Fibroblast of the conjunctiva (primary cell): ENCODE results near the gene MEIS1.

Experiments used
- DNase-seq: peaks from one replicate; pipeline ENCODE4 v3.0.0-alpha.2; 2010; ENCODE audit warnings: low read depth

Gene MEIS1

DNA sequence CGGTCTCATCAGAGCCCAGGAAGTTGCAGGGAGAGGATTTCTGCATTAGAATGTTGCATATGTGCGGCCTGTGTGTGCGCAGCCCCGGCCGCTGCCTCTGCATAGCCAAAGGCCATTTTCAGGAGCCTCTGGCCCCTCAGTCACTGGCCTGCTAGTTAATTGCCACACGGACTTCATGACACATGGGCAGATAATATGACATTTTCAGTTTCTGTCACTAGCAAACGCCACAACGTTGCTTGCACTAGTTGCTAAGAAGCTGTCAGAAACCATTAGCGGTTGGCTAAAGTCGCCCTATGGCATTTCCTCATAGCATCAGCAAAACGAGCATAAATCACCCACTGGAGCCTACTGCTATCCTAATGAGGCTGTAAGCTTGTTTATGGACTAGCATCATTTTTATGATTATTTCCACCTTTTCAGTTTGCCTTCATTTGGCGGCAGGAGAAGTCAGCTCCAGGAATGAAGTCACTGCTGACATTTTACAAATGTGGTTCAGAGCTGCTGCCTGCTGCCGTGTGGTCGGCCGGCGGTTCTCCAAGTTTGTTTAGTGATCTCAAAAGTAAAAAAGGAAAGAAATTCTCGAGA is 73.7 kb downstream of the MEIS1 start:
- DNase-seq = no peak

DNA sequence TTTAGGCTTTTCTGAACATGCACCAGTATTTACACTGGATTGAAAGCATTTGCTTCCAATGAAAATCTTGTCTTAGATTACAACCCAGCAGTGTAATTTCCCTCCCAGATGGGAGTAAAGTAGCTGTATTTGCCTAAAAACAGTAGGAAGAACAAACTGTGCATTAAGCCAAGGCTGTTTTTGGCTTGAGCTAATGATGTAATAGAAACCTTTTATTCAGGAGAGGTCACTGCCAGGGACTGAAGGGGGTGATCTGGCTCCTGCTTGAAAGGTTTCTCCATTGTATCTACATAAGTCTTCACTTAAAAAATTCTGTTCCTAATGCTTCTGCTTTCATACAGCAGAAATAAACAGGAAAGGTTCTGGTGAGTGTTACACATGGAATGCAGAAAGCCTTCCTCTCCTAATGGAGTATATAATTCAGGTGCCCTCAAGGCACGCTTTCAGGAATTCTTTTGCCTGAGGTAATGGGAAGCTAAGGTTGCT is 74.4 kb downstream of the MEIS1 start:
- DNase-seq = no peak

DNA sequence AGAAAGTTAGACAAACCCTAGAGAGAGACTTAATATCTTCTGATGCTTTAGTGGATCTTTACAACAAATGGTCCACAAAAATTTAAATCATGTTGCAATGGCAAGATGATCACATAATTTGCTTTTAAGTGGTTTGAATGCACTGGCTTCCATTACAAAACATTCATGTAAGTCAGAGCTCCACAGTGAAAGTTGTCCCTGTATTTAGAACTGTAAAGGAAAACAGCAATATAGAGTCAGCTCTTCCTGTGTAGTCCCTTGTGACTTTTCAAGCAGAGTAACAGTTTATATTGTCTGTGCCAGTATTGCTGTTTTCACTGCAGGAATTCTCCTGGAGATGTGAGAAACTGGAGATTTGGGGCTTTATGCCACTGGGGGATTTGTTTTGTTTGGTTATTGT is 77.7 kb downstream of the MEIS1 start:
- no peak for DNase-seq

DNA sequence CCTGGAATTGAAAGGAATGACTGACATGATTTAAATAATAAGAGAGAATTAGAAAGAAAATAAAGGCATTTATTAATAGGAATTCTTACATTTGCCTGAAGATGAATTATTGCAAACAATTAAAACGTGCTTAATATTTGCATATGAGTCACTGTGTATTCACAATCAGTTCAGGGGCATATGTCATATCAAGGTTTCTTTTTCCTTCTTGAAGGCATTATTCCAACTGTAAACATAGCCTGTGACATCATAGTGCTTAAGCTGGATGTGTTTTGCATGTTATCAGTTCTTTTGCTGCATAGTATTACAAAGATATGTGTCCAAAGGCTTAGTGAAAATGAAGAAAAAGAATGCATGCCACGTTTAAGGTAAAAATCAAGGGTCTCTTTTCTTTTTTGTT is 80.8 kb downstream of the MEIS1 start:
- DNase-seq = no peak

DNA sequence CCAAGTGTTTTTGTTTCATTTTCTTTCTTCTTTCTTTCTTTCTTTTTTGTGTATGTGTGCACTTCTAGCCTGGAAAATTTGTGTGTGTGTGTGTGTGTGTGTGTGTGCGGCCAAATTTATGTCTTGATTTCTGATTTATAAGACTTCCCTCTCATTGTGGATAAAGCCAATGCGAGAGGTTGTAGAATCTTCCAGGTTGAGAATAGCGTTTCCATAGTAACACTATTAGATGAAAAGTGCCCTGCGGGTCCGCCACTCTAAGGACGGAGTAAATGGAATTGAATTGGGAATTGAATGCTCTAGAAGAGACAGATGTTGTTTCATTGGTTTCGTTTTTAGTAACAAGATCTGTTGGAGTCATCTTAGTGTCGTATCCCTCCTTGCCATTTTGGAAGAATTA is 81.6 kb downstream of the MEIS1 start:
- DNase-seq = no peak

DNA sequence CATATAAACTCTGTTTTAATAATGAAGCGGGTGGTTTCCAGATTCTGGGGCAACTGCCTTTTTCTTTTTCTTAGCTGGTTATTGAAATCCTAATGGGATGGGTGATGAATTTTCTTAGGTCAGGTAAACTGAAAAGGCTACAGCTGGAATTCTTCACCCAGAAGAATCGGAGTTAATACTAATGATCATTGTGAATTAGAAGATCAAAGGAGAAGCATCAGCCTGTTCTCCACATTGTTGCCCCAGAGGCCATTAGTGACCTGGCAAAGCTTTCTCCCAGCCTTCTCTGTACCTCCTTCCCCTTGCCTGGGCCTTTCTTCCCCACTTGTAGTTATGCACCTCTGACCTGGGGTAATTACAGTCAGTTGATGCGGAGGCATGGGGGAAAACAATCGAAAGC is 82.8 kb downstream of the MEIS1 start:
- DNase-seq = no peak

DNA sequence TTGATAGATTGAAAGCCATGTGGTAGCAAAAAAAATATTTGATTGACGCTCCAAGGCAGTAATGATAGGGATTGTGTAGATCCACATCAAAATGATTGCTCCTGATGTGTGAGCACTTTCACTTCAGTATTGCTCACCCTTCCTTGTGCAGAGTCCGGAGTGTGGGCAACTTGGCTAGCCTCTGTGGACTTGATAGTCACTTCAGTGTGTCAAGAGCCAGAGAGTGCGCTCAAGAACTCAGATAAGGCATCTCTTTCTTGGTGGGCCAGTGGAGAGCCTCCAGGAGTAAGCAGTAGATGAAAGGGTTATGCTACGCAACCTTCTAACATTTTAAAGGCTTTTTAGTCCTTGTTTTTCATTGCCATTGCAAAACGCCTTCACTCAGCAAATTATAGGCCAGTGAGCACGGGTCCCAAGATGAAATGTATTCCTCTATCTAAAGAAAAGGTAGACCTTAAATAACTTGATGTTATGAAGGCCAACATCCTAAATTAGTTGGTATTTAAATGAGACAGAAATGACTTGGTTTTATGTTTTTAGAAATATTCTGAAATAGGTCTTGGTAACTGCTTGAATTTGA is 84.4 kb downstream of the MEIS1 start:
- DNase-seq = no peak

DNA sequence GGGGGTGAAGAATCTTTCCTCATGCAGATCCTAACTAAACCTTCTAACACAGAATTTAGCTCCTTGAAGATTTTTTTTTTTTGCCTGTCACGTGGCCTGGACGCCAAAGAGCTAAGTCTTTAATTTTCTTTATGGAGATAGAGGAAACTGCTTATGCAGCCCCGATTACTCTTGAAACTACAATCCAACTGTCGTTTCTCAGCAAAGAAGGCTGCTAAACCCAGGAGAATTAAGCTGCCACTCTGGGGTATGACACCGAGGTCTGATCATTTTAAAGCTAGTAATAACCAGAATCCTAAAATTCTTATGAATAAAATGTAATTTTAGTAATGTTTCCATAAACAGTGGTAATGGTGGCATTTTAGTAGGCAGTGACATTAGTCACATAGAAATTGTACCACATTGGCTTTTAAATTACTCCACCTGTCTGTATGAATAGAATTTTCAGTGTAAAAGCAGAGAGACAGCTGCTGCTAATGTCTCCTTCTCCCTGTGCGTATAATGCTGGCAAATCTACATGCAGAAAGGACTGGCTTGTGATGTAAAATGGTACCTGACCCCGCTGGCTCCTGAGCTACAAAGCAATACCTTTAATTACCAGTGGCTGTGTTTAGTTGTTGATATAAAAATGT is 86.5 kb downstream of the MEIS1 start:
- DNase-seq = no peak

DNA sequence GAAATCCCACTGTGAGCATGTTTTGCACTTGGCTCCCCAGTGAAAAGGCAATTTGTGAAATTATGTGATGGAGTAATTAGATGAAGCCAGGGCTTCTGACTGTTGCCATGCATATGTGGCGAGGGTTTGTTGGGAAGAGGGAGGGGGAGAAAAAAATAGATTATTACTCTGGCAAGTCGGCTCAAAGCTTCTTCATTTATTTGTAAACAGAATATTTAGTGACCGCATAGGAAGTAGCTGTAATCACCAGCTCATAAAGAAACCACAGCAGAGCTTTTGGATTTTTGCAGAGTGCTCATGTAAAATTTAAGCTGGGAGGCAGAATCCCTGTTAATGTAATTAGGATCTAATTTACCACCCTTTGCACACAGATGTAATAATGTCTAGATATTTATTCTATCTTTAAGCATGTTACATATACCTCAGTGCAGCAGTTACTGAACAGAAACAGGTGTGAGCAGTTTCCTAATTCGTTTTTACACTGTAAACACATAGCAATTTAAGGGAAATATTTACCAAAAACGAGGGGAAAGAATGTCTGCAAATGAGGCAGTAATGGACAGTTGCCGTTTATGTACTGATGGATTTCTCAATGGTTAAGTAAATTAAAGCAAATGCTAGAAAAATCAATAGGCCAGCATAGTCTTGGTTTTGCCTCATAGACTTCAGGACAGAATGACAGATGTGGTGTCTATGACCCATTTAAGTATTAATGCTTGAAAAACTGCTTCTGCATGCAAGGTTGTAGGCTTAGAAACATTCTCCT is 87.9 kb downstream of the MEIS1 start:
- no peak for DNase-seq

DNA sequence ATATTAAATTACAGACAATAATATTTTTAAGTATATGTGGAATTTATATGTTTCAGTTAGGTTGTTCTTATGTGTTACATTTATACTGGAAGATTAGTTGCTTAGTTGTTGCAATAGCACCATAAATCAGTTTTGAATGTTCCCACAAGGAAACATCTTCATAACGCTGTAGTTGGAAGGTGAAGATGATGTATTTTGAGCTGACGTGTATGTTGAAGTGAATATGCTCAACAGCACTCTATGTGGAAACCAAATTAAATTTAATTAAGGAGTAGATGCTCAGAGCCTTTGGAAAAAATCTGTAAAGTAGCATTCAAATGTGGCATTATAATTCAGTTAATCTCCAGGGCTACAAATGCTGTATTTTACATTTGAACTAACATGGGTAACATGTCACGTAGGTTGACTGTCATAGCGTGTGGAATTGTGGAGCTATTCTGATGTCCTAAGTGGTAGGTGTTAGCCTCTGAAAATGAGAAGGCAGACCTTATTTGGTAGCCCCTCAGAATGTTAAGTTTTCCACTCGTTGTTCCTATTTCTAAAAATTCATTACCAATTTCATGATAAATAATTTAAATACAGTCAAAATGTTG is 88.5 kb downstream of the MEIS1 start:
- DNase-seq = no peak

DNA sequence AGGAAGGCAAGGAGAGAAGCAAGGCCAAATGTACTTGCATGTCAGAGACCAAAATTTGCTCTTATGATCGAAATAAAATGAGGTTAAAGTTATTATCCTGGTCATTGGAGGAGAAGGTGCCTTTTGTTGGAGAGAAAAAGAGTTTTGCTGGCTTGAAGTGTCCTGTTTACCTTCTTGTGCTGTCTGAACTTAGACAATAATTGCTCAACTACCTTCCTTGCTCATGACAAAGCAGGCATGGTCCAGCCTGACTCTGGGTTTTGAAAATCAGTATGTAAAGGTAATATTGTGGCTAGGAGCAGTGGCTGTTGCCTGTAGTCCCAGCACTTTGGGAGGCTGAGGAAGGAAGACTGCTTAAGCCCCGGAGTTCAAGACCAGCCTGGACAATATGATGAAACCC is 89.1 kb downstream of the MEIS1 start:
- no peak for DNase-seq

DNA sequence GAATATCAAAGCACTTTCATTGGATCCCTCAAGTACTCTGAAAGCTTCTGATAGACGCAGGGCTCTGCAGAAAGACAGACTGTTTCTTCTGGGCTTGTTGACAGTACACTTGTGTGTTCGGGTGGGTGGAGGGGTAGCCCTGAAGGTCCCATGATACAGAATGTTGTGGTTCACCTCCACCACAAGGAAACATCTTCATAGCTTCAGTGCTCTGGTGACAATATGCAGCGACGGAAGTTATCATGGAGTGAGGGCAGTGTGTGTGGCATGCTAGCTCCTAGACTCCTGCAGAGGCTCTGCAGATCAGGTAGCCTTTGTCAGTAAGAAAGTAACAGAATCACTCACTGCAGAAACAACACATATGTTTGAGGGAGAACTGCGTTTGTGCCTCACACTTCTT is 90.7 kb downstream of the MEIS1 start:
- no peak for DNase-seq

DNA sequence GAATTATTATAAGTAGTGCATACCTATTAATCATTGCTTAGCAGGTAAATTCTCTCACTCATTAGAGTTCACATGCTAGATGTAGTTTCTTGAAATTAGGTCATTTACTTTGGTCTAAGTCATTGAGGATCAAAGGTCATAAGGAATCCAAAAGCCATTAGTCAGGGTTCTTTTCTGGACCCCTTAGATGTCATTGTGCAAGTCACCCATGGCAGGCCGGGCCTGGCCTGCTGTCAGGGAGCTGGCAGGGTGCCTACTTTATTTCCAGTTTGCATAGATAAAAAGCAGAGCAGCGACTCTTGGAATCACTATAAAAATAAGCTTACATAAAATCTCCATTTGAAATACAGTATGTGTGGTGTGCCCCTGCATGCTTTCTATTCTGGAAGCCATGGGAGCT is 91.3 kb downstream of the MEIS1 start:
- no peak for DNase-seq

DNA sequence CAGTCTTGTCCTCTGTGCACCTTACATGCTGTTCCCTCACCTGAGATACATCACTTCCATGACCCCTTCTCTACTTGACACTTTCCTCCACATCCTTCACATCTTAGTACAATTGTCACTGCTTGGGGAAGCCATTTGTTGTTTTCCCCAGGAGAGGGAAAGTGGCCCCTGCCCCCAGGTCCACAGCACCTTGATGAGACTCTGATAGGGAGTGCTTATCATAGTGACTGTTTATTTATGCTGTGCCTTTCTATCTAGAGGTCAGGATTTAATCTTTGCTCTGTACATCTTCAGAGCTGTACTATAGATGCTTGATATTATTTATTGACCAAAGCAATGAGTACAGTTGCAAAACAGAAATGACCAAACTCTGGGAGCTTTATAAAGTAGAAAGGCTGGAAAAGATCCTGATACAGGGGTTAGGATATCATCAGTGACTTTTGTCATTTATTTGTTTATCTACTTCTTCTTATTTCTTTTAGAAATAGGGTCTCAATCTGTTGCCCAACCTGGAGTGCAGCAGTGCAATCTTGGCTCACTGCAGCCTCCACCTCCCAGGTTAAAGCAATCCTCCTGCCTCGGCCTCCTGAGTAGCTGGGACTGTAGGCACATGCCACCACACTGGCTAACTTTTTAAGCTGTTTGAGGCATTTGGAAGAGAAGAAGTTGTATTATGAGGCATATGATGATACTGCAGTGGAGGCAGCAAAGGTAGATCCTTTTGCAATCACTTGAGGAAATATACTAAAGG is 94.2 kb downstream of the MEIS1 start:
- no peak for DNase-seq

DNA sequence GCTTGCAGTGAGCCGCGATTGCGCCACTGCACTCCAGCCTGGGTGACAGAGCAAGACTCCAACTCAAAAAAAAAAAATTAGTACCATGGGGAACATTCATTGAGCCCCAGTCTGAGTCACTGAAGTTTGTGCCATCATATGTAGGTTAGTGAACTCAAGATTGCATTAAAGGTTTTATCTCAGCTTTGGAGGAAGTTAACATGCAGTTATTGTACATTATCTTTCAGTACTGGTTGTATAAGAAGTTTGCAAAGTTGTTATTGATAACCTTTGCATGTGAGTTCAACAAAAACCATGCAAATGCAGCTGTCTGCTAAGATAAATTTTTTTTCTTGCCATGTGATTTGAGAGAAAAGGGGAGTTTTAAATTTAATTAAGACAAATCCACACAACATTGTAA is 95.7 kb downstream of the MEIS1 start:
- no peak for DNase-seq

DNA sequence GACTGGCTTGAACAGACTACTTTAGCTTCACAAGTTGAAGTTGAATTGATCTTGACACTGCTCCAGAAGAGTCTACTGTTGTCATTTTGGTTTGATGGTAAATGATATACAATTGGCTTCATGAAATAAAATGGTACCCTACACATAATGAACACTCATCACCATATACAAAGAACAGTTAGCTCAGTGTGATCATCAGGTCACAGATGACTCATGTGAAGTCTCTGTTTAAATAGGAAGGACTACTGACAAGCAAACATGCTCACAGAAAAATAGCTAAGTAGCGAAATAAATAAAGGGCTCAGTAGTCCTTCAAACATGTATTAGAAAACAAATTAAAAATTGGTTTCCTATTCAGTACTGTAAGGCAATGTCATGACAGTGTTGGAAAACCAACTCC is 96.2 kb downstream of the MEIS1 start:
- DNase-seq = no peak

DNA sequence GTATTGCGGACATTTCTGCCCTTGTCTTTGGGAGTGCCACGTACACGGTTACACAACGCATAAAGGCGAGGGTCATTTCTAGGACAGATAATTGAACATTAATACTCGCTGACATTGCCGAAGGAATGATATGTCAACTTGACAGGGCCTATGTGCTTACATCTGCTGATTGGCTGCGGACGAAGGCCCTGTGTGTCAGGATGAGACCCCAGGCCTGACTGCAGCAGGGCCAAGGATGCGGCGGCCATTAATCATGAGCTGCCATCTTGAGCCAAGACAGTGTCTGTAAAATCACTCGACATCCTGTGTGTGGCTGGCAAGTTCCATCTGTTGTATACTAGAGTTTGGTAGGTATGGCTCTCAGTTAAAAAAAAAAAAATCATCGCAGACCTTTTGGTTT is 96.6 kb downstream of the MEIS1 start:
- DNase-seq = no peak

DNA sequence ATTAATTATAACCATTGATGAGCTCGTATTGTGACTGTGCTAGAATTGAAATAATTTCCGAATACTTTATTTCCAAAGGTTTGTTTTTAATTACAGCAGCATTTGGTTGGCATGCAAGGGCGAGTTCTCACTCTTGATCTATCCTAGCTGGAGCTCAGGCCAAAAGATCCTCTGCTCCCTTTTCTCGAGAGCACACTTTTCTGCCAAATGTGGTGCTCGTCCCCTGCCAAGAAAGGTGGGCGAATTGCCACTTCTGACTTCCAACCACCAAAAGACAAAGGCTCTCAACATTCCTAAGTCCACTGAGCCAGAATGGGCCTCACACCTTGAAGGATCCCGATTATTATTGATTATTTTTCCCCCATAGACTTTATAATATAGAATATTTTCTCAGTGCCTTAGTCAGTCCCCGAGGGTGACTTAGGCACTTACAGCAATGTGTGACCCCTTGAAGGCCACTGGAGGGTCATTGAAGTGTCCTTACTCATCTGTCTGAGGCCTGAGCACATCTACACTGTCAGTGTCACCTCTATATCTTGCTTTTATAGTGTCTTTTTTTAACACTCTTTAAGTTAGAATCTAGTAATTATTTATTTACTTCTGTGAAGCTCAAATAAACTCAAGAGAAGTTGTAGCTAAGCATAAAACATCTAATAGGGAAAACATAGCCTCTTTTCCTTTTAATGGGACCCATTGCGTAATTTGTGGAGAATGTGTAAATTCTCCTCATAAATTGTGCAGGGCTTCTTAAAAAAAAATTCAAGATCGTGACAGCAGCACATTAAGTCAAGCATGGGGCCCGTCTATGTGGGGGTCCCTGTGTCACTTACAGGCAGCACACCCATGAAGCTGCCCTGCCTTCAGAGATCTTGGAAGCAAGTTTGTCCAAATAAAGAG is 98.3 kb downstream of the MEIS1 start:
- no peak for DNase-seq

DNA sequence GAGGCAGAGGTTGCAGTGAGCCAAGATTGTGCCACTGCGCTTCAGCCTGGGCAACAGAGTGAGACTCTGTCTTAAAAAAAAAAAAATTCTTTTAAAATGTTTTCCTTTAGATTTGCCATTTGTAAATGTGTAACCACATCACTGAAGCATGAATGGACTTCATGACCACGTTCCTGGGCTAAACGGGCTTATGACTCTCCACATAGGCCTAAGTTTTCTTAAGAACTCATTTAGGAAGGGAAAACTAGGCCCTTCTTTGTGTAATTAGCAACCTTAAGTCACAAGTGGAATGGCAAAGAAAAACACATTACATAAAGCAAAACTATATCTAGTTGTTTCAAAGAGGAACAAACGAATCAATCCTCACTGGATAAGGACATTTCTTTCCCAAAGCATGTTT is 99.5 kb downstream of the MEIS1 start:
- DNase-seq = no peak

DNA sequence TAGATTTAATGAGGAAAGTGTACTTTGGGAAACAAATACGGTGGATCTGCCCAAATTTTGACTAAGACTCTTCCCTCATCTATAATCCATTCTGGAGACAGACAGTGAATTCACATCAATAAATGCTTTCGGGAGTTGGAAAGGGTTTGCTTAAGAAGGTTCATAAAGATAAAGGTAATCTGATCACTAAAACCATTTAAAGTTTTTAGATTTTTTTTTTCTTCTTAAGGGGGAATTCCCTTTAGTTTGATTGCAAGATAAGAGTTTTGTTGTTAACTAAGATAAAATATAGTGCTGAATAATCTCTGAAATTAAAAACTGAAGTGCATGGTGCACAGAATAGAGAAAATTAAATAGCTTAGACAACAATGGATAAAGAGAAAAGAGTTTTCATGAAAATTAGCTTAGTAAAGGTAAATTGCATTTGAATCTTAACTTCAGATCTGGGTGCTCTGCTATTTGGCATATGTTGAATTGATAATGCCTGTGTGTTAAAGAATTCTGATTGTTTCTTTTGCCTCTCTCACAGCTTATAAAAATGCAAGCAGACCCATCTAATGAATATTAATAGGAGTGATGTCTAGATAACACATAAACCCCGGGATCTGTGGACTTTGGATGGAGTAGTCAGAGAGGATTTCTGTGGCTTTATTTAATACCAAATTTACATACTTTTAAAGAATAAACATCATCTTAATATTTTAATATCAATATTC is 100.8 kb downstream of the MEIS1 start:
- no peak for DNase-seq
